HEK293T (cell line): Measurements from ENCODE around the gene SETD3.

Source experiments
- BHLHE40 ChIP-seq: fragments of 450-650 bp; IDR thresholded peaks from 2 replicates; pipeline ENCODE4 v1.6.1; 2016; ENCODE audit warnings: mild to moderate bottlenecking, moderate library complexity, borderline replicate concordance
- FOXA1 ChIP-seq: fragments of 450-650 bp; IDR thresholded peaks from 2 replicates; pipeline ENCODE4 v1.6.1; 2016; ENCODE audit warnings: mild to moderate bottlenecking
- HDGF ChIP-seq: fragments of 450-650 bp; IDR thresholded peaks from 2 replicates; pipeline ENCODE4 v1.6.1; 2017; ENCODE audit warnings: antibody characterized with exemption, borderline replicate concordance
- LEF1 ChIP-seq: fragments of 450-650 bp; IDR thresholded peaks from 2 replicates; pipeline ENCODE4 v1.6.1; 2017; ENCODE audit warnings: mild to moderate bottlenecking, borderline replicate concordance
- PKNOX1 ChIP-seq: fragments of 450-650 bp; IDR thresholded peaks from 2 replicates; pipeline ENCODE4 v1.6.1; 2016
- SUZ12 ChIP-seq: fragments of 450-650 bp; IDR thresholded peaks from 2 replicates; pipeline ENCODE4 v1.6.1; 2016; ENCODE audit warnings: mild to moderate bottlenecking

- TF ChIP-seq BHLHE40 = no peak
- TF ChIP-seq SUZ12 = no peak
- no peak for TF ChIP-seq PKNOX1
- no peak for TF ChIP-seq FOXA1
- TF ChIP-seq LEF1 = no peak
- no peak for TF ChIP-seq HDGF
These were observed 16.7 kb downstream of the SETD3 start for GRCh38 chr14:99463974-99464373.
